Osteocyte (in vitro differentiated cells): ENCODE results near the gene SFTPB. TPM values are rescaled to one million over a fixed set of nuclear protein-coding genes. Genes with fewer than 3 reads are reported as not detected.

Source experiments
- DNase-seq: peaks from one replicate; pipeline ENCODE4 v3.0.0; 2021; ENCODE audit warnings: mixed read lengths; ENCODE audit not compliant: unreplicated experiment; ENCODE audit errors: extremely low spot score
- H3K27ac Mint-ChIP-seq: one replicate; pipeline ENCODE4 v1.8.0; 2021; ENCODE audit warnings: mild to moderate bottlenecking, mixed read lengths; ENCODE audit not compliant: unreplicated experiment
- H3K27me3 Mint-ChIP-seq: one replicate; pipeline ENCODE4 v1.8.0; 2021; ENCODE audit warnings: mixed read lengths; ENCODE audit not compliant: unreplicated experiment
- H3K36me3 Mint-ChIP-seq: one replicate; pipeline ENCODE4 v1.8.0; 2021; ENCODE audit warnings: mixed read lengths; ENCODE audit not compliant: unreplicated experiment
- H3K4me1 Mint-ChIP-seq: one replicate; pipeline ENCODE4 v1.8.0; 2021; ENCODE audit warnings: mixed read lengths; ENCODE audit not compliant: unreplicated experiment
- H3K4me3 Mint-ChIP-seq: one replicate; pipeline ENCODE4 v1.8.0; 2021; ENCODE audit warnings: mild to moderate bottlenecking, moderate library complexity, mixed read lengths; ENCODE audit not compliant: unreplicated experiment
- H3K9me3 Mint-ChIP-seq: one replicate; pipeline ENCODE4 v1.8.0; 2021; ENCODE audit warnings: mixed read lengths; ENCODE audit not compliant: unreplicated experiment
- CTCF ChIP-seq: fragments of 200-600 bp; sonication (generic); IDR thresholded peaks from 2 replicates; pipeline ENCODE4 v1.5.0; 2021; ENCODE audit warnings: antibody characterized with exemption, mild to moderate bottlenecking, moderate library complexity
- total RNA-seq: library from RNA; stranded (reverse); gene quantifications from 2 replicates; pipeline ENCODE4 v1.2.1, GENCODE V29; 2021

The SFTPB gene
- total RNA-seq, 1 donor from 2014 or later, result not detected

GRCh38 chr2:85702172-85702571 is 34.2 kb upstream of the SFTPB start:
- peak overlapping the region; percentile 62 for H3K27ac Mint-ChIP-seq
- H3K27me3 Mint-ChIP-seq, result no peaks in the 10 kb centered on the region
- H3K4me3 Mint-ChIP-seq, result no peak overlapping the region
- H3K9me3 Mint-ChIP-seq, result no peaks in the 10 kb centered on the region
- no peaks in the 10 kb centered on the region for H3K36me3 Mint-ChIP-seq
- peaks cover 36% of the 10 kb centered on the region for H3K4me1 Mint-ChIP-seq
- DNase-seq, result no peak
- TF ChIP-seq CTCF, result no peak

GRCh38 chr2:85699325-85699724 is 31.3 kb upstream of the SFTPB start:
- no peak overlapping the region for H3K27ac Mint-ChIP-seq
- TF ChIP-seq CTCF, result no peak

DNA sequence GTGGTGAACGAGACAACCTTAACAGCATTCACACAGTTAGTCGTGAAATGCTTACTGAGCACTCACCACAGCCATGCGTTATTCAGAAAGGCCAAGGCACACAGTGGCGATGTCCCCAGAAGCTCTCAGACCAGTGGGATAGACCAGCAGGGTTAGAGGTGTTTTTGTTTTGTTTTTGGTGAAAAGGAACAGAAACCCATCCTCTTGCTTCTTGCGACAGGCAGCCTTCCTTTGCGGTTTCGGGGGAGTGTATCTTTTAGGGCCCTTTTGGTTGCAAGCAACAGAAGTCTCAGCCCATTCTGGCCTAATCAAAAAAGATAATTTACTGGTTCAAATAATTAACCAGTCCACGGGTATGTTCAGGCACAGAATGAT is 30.9 kb upstream of the SFTPB start:
- no peaks in the 10 kb centered on the region for H3K27me3 Mint-ChIP-seq
- H3K27ac Mint-ChIP-seq, result no peak overlapping the region
- no peak for TF ChIP-seq CTCF
- H3K36me3 Mint-ChIP-seq, result no peaks in the 10 kb centered on the region
- peaks cover 22% of the 10 kb centered on the region for H3K4me1 Mint-ChIP-seq
- no peak overlapping the region for H3K4me3 Mint-ChIP-seq
- DNase-seq, result no peak
- no peaks in the 10 kb centered on the region for H3K9me3 Mint-ChIP-seq

More at GRCh38 chr2:85699325-85699724, 31.3 kb upstream of the SFTPB start:
- H3K4me1 Mint-ChIP-seq, result peaks cover 22% of the 10 kb centered on the region
- DNase-seq, result no peak
- no peaks in the 10 kb centered on the region for H3K9me3 Mint-ChIP-seq
- no peak overlapping the region for H3K4me3 Mint-ChIP-seq
- H3K36me3 Mint-ChIP-seq, result no peaks in the 10 kb centered on the region
- no peaks in the 10 kb centered on the region for H3K27me3 Mint-ChIP-seq

DNA sequence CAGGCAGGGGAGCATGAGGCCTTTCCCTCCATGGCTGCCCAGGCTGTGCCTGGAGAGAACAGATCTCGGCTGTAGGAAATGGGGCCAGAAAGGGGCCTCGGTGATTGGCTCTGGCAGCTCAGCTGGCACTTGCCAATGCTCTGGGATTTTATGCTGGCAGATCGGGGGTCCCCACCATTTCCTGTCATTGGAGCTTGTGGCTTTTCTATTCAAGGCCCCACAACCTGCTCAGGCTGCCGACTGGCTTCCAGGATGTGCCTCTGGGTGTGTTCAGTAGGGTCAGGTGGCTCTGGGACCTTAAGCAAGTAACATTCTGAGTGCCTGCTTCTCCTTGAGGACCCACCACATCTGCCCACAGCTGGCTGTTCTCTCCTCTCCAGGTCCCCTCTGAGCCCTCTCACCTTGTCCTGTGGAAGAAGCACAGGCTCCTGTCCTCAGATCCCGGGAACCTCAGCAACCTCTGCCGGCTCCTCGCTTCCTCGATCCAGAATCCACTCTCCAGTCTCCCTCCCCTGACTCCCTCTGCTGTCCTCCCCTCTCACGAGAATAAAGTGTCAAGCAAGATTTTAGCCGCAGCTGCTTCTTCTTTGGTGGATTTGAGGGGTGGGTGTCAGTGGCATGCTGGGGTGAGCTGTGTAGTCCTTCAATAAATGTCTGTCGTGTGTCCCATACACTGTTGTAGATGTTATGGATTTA is 30.3 kb upstream of the SFTPB start:
- no peak overlapping the region for H3K27ac Mint-ChIP-seq

DNA sequence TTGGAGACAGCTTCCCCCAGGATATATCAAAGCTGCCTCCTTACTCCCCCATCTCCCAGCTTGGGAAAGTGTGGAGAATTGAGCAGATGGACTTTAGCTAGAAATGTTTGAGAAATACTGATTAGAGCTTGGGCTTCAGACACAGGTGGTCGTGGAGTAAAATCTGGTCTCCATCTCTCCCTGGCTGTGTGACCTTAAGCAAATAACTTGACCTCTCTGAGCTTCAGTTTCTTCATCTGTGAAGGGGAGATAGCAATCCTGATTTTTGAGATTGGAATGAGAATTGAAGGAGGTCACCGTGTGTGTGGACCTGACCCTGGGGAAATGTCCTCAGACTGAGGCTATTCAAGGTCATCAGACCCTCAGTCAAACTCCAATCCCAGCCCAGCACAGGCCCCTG is 29.7 kb upstream of the SFTPB start:
- no peak overlapping the region for H3K27ac Mint-ChIP-seq
- no peak for TF ChIP-seq CTCF
- H3K4me1 Mint-ChIP-seq, result peaks cover 16% of the 10 kb centered on the region
- no peak overlapping the region for H3K4me3 Mint-ChIP-seq
- no peaks in the 10 kb centered on the region for H3K36me3 Mint-ChIP-seq
- H3K9me3 Mint-ChIP-seq, result no peaks in the 10 kb centered on the region
- H3K27me3 Mint-ChIP-seq, result no peaks in the 10 kb centered on the region
- no peak for DNase-seq

More for the DNA sequence above, 30.3 kb upstream of the SFTPB start:
- H3K9me3 Mint-ChIP-seq, result no peaks in the 10 kb centered on the region
- H3K27me3 Mint-ChIP-seq, result no peaks in the 10 kb centered on the region
- peaks cover 22% of the 10 kb centered on the region for H3K4me1 Mint-ChIP-seq
- H3K4me3 Mint-ChIP-seq, result no peak overlapping the region
- TF ChIP-seq CTCF, result no peak
- no peaks in the 10 kb centered on the region for H3K36me3 Mint-ChIP-seq
- DNase-seq, result peak; percentile 67
